ENCODE results near the gene UPP2.

GRCh38 chr2:158184001-158184400 lies 82.3 kb downstream of the UPP2 start:
- no peak for TF ChIP-seq CTCF (IDR thresholded peaks at IDR 0.05; ENCODE audit: low read depth, low read length, missing input control)
- TF ChIP-seq RAD21 (IDR thresholded peaks at IDR 0.05) = no peak
- no peak for TF ChIP-seq YY1 (IDR thresholded peaks at IDR 0.05)
- TF ChIP-seq REST (IDR thresholded peaks at IDR 0.05) = no peak
- no peak for TF ChIP-seq TAF1 (conservative IDR thresholded peaks at IDR 0.05)
- TF ChIP-seq JUND (IDR thresholded peaks at IDR 0.05) = no peak
- TF ChIP-seq SP1 (IDR thresholded peaks at IDR 0.05) = no peak
- TF ChIP-seq MAX (IDR thresholded peaks at IDR 0.05) = no peak
- no peak for TF ChIP-seq EGR1 (IDR thresholded peaks at IDR 0.05; ENCODE audit: low read depth in 2 of 2)
- TF ChIP-seq HNF4G (IDR thresholded peaks at IDR 0.05) = no peak
- no peak for TF ChIP-seq ZBTB33 (IDR thresholded peaks at IDR 0.05)
- TF ChIP-seq GABPA (IDR thresholded peaks at IDR 0.05 in 1 of 2, conservative IDR thresholded peaks at IDR 0.05 in 1 of 2) = no peak
- no peak for TF ChIP-seq NR2F2 (IDR thresholded peaks at IDR 0.05)
- TF ChIP-seq FOXA1 (IDR thresholded peaks at IDR 0.05) = no peak
